Mesothelial cell of epicardium (in vitro differentiated cells): Measurements from ENCODE around the gene FCRL6. TPM values are rescaled to one million over a fixed set of nuclear protein-coding genes. Genes with fewer than 3 reads are reported as not detected.

Experiments
- DNase-seq, 2 experiments: peaks; one replicate each; pipeline ENCODE4 v3.0.0; 2021; ENCODE audit warnings: low spot score in 2 of 2; ENCODE audit not compliant: unreplicated experiment in 2 of 2
- H3K27ac Mint-ChIP-seq: 2 replicates; pipeline ENCODE4 v1.8.0; 2021; ENCODE audit warnings: mixed read lengths
- H3K27me3 Mint-ChIP-seq: 2 replicates; pipeline ENCODE4 v1.8.0; 2021; ENCODE audit warnings: low read depth, mixed read lengths
- H3K36me3 Mint-ChIP-seq: 2 replicates; pipeline ENCODE4 v1.8.0; 2021; ENCODE audit warnings: mixed read lengths
- H3K4me1 Mint-ChIP-seq: 2 replicates; pipeline ENCODE4 v1.8.0; 2021; ENCODE audit warnings: mixed read lengths
- H3K4me3 Mint-ChIP-seq: 2 replicates; pipeline ENCODE4 v1.8.0; 2021; ENCODE audit warnings: mild to moderate bottlenecking, moderate library complexity, mixed read lengths
- H3K9me3 Mint-ChIP-seq: 2 replicates; pipeline ENCODE4 v1.8.0; 2021; ENCODE audit warnings: mixed read lengths
- CTCF ChIP-seq: fragments of 200-600 bp; sonication (generic); IDR thresholded peaks from one replicate; pipeline ENCODE4 v1.5.0; 2021; ENCODE audit warnings: antibody characterized with exemption; ENCODE audit not compliant: unreplicated experiment
- total RNA-seq: library from RNA; stranded (reverse); gene quantifications from 3 replicates; pipeline ENCODE4 v1.2.1, GENCODE V29; 2021

FCRL6 gene
- total RNA-seq, 1 donor from 2014 or later: 0.60 TPM

DNA sequence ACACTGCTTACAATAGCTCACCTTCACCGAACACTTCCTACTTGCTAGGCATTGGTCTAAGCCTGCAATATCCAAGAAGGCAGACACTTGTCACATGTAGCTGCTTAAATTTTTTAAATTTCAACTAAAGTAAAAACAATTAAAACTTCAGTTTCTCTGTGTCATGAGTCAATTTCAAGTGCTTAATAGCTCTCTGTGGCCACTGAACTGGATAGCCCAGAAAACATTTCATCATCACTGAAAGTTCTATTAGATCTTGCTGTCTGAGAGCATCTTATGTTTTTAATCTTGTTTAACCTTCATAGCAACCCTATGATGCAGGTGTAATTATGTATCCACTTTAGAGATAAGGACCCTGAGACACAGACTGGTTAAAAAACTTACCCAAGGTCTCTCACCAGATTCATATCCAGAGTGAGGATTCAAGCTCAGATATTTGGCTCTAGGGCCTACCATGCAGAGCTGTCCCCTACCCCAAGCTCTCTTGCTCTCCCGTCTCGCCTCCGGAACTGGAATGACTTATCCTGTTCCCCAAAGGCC lies 2.6 kb upstream of the FCRL6 start:
- Mint-ChIP-seq H3K36me3 (no peaks in the 10 kb centered on the region), H3K27ac (no peak overlapping the region), H3K4me1 (no peaks in the 10 kb centered on the region), H3K9me3 (no peaks in the 10 kb centered on the region), H3K4me3 (no peak overlapping the region), H3K27me3 (peaks cover 30% of the 10 kb centered on the region)
- TF ChIP-seq CTCF: no peak
- no peak for DNase-seq

GRCh38 chr1:159800177-159800930 lies 1.8 kb upstream of the FCRL6 start:
- no peak for DNase-seq
- H3K4me3 Mint-ChIP-seq: no peak overlapping the region
- no peaks in the 10 kb centered on the region for H3K4me1 Mint-ChIP-seq
- H3K36me3 Mint-ChIP-seq: no peaks in the 10 kb centered on the region
- no peak for TF ChIP-seq CTCF
- H3K27ac Mint-ChIP-seq: no peak overlapping the region
- H3K27me3 Mint-ChIP-seq: peaks cover 39% of the 10 kb centered on the region
- H3K9me3 Mint-ChIP-seq: no peaks in the 10 kb centered on the region

GRCh38 chr1:159803956-159804689 lies 2.0 kb downstream of the FCRL6 start:
- no peaks in the 10 kb centered on the region for H3K9me3 Mint-ChIP-seq
- no peaks in the 10 kb centered on the region for H3K4me1 Mint-ChIP-seq
- no peak for TF ChIP-seq CTCF
- H3K36me3 Mint-ChIP-seq: no peaks in the 10 kb centered on the region
- DNase-seq: no peak
- H3K27ac Mint-ChIP-seq: no peak overlapping the region
- peaks cover 48% of the 10 kb centered on the region for H3K27me3 Mint-ChIP-seq
- no peak overlapping the region for H3K4me3 Mint-ChIP-seq

DNA sequence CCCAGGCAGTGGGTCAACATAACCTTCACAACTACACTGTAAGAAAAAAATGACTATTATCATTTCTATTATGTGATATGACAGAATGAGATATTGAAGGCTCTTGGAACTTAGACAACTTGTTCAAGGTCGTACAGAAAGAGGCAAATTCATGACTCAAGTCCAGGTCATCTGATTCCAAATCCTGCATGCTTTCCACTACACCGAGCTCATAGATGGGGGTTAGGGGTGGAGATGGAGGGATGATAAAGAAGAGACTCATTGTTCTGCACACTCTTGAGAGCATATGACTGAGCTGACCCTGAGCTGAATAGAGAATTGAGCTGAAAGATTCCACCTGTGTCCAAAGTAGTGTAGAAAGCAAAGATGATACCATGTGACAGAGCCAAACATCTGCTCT lies 2.8 kb downstream of the FCRL6 start:
- no peak for DNase-seq
- Mint-ChIP-seq H3K27ac (no peak overlapping the region), H3K4me1 (no peaks in the 10 kb centered on the region), H3K4me3 (no peak overlapping the region), H3K9me3 (no peaks in the 10 kb centered on the region), H3K27me3 (peaks cover 52% of the 10 kb centered on the region), H3K36me3 (no peaks in the 10 kb centered on the region)
- no peak for TF ChIP-seq CTCF

DNA sequence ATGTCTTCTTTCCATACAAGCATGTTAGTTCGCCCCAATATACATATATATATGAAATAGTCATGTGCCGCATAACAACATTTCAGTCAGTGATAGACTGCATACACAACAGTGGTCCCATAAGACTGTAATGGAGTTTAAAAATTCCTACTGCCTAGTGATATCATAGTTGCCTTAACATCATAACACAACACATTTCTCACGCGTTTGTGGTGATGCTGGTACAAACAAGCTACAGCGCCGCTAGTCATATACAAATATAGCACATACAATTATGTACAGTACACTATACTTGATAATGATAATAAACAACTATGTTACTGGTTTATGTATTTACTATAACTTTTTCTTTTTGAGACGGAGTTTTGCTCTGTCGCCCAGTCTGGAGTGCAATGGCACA lies 13.8 kb downstream of the FCRL6 start:
- no peaks in the 10 kb centered on the region for H3K9me3 Mint-ChIP-seq
- H3K36me3 Mint-ChIP-seq: no peaks in the 10 kb centered on the region
- peaks cover 45% of the 10 kb centered on the region for H3K27me3 Mint-ChIP-seq
- no peak overlapping the region for H3K27ac Mint-ChIP-seq
- no peaks in the 10 kb centered on the region for H3K4me1 Mint-ChIP-seq
- no peak for TF ChIP-seq CTCF
- no peak overlapping the region for H3K4me3 Mint-ChIP-seq
- DNase-seq: no peak
